Embryonic facial prominence (tissue), 1 donor: ENCODE measurements around the gene LMO7.
"Not testable (repeated sequence)": the region's sequence is repeated elsewhere in the genome, so short reads cannot be mapped to it uniquely, and the experiment has no call there.

Source experiments
- DNase-seq: peaks from one replicate; pipeline ENCODE4 v3.0.0-alpha.2; 2016; ENCODE audit errors: extremely low spot score

Gene LMO7

DNA sequence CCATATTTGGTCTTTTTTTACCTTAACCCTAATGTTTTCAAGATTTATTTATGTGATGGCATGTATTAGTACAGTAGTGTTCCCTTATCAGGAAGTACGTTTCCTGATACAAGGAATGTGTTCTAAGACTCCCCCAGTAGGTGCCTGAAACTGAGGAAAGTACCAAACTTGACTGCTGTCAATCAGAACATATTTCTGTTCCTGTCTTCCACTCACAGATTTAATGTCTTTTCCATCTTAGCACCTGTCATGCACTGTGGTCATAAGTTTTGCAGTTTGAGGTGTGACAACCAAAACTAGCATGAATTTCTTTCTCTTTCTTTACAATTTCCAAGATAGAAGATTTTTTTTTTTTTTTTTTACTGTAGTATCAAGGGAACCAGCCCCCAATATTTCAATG, 62.9 kb downstream of the LMO7 start:
- no peak for DNase-seq

DNA sequence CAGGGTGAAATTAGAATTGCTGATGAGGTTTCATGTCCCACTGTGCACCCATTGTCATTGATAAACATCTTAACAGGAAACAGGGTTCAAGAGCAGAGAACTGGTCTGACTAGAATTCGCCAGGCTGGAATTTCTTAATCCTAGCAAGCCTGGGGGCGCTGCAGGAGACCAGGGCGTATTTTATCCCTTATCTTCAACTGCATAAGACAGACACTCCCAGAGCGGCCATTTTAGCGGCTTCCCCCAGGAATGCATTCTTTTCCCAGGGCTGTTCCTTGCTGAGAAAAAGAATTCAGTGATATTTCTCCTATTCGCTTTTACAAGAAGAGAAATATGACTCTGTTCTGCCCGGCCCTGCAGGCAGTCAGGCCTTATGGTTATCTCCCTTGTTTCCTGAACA, 63.6 kb downstream of the LMO7 start:
- not testable (repeated sequence) for DNase-seq

DNA sequence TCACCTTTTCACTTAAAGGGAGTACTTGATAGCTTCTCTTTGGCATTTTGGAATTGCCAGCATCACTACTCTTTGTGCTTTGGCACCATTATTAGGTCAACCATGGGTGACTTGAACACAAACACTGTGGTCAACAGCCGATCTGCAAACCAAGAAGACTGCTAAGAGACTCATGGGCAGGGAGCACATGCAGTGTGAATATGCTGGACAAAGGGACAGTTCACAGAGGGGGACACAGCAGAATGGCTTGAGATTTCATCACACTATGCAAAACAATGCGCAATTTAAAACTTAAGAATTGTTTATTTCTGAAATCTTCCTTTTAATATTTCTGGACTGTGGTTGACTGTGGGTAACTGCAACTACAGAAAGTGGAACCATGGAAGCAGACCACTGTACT, 64.4 kb downstream of the LMO7 start:
- no peak for DNase-seq

DNA sequence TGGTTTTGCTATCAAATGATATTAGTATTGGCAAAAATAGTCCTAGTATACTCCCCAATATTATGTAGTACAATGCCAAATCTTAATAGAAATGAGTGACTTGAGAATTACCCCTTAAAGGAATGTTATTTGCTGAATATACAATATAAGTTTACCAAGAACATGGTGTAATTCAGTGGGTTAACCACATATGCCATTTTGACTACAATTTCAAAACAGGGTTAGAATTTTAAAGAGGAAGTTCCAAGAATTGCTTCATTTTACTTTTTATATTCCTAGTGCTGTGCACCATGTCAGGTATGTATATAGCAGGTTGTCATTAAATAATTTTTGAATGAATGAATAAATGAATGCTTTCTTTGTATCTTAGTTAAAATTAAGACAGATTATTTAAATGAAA, 66.3 kb downstream of the LMO7 start:
- DNase-seq = no peak

DNA sequence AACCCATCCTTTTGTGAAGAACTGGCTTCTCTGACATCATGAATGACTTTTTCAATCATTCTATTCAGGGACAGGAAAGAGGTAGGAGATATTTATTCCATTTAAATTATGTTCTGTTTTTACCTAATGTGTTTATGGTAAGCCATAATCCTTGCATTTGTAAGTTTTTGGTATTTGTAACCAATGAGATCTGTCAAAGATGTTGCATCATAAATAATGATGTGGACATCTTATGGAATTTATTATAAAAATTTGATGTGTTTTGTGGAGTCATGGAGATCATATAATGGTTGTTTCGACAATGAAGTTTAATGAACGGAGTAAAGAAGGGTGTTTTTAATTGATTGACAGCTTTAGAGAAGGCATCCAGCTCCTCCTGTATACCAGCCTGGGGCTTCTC, 67.6 kb downstream of the LMO7 start:
- no peak for DNase-seq

DNA sequence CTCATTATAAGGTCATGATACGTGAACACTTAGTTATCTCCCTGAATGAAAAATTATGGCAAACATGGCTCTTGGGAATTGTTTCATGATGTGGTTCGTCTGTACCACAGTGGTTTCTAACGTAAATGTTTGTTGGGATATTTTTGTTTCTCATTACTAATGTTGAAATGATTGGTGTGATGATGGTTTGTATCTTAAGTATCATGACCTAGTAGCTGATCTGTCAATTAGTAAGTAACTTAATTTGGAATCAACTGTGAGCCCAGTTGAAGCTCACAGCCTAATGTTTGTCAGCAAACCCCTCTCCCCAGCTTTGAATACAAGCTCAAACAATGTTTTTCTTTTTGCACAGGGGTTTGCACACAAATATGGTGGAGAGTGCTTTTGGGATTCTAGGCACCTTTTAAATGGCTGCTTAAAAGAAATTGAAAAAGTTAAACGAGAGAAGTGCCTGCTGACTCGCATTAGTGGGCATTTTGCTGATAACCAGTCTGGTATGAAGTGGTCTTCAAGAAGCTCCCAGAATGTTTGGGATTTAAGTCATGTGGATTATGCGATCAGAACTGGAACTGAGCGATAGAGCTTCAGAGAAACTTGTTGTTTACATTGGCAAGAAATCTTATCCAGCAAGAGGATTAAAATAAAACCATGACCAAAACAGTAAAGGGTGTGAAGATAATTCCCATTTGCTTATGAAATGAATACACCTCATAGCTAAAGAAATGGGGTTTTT, 68.2 kb downstream of the LMO7 start:
- DNase-seq = no peak

DNA sequence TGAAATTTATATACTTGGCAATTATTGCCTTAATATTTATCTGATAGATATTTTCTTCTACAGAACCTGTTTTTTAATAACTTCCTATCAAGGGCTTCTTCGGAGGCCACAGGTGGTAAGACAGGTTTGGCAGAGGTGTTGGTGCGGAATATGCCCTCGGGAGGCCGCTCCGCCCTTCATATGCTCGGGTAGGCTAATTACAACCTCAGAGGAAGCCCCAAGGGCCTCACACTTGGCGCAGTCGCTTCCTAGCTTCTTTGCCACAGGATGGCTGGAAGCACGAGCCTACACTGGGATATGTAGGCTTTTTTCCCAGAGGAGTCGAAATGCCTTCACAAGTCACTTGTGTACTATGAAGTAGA, 68.8 kb downstream of the LMO7 start:
- DNase-seq = no peak

DNA sequence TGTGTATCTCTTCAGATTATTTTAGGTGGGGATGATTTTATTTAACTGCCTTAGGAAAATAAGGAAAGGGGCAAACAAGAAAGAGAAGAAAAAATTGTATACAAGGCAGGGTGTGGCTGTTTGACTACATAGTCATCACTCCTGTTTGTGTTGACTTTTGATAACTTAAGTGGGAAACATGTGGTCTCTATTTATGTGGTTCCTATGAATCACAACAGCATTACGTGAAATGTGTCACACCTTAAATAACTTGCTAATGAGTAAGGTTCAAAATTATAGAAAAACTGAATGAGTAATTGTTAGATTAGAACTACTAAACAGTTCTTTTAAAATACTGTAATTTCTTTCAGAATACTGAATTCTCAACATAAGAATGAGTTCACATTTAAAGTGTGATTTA, 69.3 kb downstream of the LMO7 start:
- no peak for DNase-seq

DNA sequence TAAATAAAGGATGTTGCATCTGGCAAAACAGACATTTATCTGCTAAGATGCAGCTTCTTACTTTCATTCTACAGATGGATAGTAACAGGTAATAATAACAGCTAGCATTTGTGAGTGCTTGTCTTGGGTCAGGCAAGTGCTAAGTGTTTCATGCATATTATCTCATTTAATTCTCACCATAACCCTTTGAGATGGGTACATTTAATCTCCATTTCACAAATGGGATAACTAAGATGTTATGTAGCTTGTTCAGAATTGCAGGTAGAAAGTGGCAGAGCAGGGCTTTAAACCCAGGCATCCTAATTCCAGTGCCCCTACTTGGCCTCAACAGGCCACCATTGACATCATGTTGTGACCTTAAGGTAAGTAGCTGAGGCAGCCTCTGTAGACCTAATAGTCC, 69.8 kb downstream of the LMO7 start:
- no peak for DNase-seq

DNA sequence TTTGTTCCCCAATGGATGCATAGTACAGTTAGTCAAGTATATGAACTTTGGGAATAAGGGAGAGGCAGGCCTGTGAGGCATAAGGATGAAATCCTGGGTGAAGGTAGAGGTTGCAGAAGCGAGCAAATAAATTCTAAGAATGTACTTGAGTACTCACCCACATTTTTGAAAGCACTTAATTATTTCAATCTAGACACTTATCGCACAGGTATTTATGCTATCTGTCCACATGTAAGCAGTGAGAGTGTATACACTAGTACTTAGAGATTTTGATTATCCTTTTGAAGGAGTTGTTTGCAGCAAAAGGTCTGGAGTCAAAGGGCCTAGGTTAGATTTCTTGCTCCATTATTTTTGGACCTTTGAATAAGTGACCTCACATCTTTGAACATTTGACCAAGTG, 77.7 kb downstream of the LMO7 start:
- DNase-seq = no peak

DNA sequence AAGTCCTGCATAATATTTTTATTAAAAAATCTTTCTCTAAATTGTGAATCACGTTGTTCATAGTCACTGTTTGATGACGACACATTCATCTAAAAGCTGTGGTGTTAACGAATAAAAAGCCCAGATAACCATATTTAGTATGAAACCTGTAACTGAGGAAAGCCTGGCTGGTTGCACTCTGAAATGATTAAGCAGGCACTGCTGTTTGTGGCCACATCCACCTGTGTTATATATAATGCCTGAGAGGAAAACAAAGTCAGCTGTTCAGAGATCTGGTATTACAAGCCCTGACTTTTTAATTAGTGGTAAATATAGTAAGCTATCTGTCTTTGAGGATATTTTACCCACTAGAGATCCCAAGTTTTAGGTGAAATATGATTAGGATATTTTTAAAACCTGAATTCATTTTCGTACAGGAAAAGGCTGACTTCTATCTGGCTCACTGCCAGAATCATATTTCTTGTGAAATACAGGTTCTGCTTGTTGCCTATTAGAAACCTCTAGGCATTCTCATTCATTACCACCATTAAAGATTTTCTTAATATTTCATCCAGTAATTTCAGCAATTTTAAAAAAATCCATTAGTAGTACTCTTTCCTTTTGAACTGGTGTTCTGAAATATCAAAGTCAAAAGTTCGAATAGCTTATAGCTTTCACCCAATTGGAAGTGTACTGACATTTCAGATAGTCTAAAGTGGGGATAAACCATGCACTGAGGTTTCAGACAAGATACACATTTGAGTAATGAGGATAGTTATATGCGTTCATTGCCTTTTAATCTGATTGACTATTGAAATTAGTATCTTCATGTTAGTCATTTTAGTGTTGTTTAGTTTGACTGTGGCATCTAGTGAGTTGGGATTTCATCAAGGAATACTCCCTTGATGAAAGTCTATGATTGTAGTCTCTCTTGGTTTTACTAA, 79.7 kb downstream of the LMO7 start:
- no peak for DNase-seq

DNA sequence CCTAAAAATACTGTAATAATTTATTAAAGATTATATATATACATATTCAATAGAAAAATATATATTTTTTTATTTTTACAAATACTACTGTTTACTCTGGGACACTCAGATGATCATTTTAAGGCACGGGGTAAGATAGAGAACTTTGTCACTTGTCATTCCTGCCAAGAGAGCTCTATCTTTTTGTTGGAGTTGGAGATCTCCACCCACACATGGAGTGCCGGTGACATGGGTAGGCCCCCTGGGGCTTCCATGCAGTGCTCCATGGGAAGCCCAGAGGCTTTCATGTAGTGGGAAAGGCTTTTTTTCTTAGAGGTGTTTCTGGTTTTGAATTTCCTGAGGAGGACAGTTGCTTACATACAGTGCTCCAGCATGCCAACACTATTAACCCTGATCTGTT, 81.4 kb downstream of the LMO7 start:
- no peak for DNase-seq

DNA sequence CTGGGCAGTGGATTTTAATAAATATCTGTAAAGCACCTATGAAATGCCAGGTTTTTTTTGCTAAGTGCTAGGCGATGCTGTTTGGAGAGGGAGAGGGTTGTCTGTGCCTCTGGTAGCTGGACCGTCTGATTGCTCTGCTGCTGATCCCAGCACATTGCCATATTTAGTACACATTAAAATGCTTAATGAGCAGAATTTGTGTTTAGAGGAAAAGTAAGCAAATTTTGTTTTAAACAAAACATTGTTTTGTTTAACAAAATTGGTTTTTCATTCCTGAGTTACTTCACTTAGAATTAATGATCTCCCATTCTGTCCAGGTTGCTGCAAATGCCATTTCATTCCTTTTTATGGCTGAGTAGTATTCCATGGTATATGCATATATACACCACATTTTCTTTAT, 85.2 kb downstream of the LMO7 start:
- no peak for DNase-seq

DNA sequence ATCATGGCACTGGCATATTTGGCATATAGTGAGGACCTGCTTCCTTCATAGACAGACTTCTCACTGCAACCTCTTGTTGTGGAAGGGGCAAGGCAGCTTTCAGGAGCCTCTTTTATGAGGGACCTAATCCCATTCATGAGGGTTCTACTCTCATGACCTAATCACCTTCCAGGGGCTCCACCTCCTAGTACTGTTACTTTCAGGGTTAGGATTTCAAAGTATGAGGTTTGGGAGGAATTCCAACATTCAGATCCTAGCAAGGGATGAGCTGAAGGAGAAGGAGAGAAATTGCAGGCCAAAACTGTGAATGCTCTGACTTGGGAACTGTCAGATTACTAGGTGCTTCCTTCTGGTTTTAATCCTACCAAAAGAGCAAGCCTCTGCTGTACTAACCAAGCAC, 87.8 kb downstream of the LMO7 start:
- no peak for DNase-seq

DNA sequence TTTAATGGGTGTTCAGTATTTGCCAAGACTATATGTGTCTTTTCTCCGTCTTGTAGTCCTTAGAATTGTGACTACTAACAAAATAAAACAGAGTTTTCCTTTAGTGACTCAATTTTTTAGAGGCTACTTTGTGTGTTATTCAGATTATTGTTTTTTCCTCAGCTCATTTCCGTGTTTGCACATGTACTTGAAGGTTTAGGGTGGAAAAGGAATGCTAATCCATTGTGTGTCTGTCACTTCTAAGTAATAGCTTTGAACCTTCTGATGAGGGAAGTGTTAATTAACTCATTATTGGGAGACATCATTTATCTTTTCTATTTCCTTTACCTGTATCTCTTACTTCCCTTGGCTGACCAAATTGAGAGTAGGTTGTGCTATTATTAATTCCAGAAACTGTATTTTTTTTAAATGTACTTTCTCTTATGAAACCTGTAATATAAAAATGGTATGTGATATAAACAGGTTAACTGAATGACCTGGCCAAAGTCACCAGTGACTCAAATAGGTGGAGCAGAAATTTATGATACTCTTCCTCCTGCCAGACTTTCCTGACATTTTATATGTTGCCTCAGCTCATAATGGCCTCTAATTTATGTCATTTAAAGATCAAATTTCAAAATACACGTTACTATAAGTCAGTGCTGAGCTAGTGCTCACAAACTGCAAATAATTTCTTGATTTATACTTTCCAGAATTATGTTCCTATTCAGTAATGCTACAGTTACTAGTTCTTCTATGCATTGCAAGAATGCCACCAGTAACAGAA, 88.8 kb downstream of the LMO7 start:
- DNase-seq = no peak

DNA sequence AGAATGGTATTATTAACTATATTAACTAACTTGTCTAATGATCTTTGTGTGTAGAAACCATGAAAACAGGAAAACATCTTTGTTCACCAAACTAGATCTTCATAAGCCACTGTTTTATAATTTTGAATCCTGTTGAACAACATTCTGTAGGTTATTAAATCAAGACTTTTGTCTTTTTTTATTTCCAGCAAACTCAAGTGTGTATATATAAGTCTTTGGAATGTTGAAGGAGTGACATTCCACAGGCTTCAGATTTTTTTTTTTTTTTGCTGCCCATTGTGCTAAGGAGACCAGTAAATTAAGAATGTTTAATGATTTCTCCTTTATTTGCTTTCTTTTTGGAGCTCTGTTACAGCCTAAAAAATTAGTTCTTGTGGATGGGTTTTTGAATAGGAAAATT, 89.6 kb downstream of the LMO7 start:
- DNase-seq = no peak

DNA sequence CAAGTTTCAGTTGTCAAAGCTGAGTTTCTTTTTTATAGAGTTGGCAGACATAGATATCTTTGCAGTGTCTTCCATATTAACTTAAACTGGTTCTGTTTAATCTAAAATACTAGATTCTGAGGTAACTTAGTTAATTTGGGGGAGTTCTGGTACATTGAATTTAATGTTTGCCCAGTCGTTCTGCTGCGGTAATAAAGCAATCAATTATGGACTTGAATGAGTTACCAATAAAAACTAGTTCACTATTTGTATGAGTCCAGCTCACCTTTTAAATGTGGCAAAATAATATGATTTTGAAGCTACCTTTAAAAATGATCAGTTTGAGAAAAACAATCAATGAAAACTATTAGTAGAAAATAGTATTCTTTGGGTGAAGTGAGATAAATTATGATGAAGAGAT, 90.2 kb downstream of the LMO7 start:
- DNase-seq = no peak

DNA sequence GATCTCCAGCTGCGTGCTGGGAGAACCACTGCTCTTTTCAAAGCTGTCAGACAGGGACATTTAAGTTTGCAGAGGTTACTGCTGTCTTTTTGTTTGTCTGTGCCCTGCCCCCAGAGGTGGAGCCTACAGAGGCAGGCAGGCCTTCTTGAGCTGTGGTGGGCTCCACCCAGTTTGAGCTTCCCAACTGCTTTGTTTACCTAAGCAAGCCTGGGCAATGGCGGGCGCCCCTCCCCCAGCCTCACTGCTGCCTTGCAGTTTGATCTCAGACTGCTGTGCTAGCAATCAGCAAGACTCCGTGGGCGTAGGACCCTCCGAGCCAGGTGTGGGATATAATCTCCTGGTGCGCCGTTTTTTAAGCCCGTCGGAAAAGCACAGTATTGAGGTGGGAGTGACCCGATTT, 97.0 kb downstream of the LMO7 start:
- DNase-seq = not testable (repeated sequence)

DNA sequence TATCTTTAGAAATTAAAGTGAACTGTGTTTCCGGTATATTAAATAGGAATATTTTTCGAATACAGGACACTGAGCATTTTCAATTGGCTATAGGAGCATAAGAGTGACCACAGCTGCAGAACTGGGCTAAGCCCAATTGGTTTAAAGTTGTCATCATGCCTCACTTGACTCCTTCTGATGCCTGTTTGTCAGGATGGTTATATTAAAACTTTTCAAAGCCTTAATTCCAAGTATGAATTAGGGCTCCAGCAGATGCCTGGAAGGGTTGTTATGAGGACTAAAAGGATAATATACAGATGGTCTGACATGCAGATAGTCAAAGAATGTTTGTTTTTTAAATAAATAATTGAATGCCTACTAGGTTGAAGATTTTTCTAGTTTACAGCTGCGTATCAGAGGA, 100.0 kb downstream of the LMO7 start:
- no peak for DNase-seq

DNA sequence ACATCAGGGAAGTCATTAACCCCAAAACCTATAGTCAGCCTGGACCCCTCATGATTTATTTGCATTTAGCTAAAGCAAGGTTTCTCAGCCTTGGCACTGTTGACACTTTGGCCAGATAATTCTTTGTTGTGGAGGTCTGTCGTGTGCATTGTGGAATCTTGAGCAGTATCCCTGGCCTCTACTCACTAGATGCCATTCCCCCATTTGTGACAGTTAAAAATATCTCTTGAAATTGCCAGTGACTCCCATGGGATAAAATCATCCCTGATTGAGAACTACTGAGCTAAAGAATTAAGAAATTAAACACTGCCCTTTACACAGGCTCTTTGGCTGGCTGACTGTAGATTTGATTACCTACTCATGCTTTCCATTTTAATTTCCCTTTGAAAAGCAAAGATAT, 102.7 kb downstream of the LMO7 start:
- DNase-seq = no peak

DNA sequence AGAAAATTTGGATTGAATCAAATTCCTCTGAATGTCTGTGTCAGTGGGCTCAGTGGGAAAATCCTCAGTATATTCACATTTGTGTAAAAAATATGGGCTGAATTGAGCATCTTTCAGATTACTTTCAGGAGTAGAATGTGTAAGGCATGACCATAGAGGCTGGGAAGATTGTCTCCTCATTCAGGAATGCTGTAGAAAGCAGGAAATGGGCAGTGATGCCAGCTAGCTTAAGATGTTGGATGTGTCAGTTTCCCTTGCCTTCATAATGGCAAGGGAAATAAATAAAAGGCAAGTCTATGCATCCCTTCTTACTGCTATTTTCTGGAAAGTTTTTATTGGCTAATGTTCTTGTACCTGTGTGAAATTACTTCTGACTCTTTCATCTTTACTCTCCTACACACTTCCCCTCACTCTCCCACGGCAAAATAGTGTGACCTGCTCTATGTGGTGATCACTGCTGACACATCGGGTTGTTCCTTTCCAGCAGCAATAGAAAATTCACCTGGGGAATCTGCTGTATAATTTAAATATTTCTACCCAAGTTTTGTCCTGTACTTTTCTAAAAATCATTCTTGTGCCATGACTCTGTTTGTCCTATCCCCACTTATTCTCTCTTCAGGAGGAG, 103.2 kb downstream of the LMO7 start:
- no peak for DNase-seq

DNA sequence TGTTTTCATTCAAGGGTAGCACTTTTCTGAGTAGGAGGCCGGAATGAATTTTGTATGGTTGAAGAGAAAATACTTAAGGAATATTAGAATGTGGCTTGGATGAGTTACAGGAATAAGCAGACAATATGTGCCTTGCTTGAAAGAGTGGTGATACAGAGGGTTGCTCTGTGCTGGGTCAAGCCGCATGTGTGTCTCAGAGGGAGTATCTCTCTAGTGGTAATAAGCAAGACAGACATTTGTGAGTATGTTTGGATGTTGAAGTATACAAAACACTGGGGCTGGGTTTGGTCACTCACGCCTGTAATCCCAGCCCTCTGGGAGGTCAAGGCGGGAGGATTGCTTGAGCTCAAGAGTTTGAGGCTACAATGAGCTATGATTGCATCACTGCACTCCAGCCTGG, 103.9 kb downstream of the LMO7 start:
- DNase-seq = no peak
